SK-N-SH (cell line): Measurements from ENCODE around the gene RIMOC1. TPM values are rescaled to one million over a fixed set of nuclear protein-coding genes. Genes with fewer than 3 reads are reported as not detected.

Experiments used
- CTCF ChIA-PET: fragments of 300-600, 350-600 bp; formaldehyde crosslinking; extraction: SDS; loops from one replicate; lab custom pipeline; 2021; lab: Yijun Ruan, JAX
- POLR2A ChIA-PET: fragments of 350-600 bp; sonication (Branson Sonifier 250); formaldehyde crosslinking; extraction: SDS; loops from one replicate; lab custom pipeline; 2020; ENCODE audit warnings: antibody characterized with exemption, inconsistent platforms; lab: Yijun Ruan, JAX
- DNase-seq: peaks from one replicate; pipeline ENCODE4 v3.0.0; 2012
- H2AFZ ChIP-seq: fragments of 200-600 bp; sonication (generic); 2 replicates; pipeline ENCODE4 v1.8.1; 2016; ENCODE audit warnings: antibody characterized with exemption, mild to moderate bottlenecking, low read depth
- H3F3A ChIP-seq: fragments of 200-600 bp; sonication (generic); replicated peaks from 2 replicates; pipeline ENCODE3; 2016; ENCODE audit warnings: antibody characterized with exemption, mild to moderate bottlenecking; ENCODE audit not compliant: insufficient read depth
- H3K27ac ChIP-seq, 2 experiments: fragments of 200-500 bp in 1 of 2; fragments of 200-600 bp in 1 of 2; sonication (Bioruptor generic) in 1 of 2; sonication (generic), shearing (Covaris generic) in 1 of 2; 2 replicates each; pipeline versions ENCODE4 v1.5.1 to v1.6.1; 2014 to 2016; ENCODE audit warnings: low read depth in 2 of 2, inconsistent platforms in 1 of 2, low read length in 1 of 2, mild to moderate bottlenecking in 1 of 2, mixed read lengths in 1 of 2
- H3K27me3 ChIP-seq: fragments of 200-600 bp; sonication (generic), shearing (Covaris generic); 2 replicates; pipeline ENCODE4 v1.6.1; 2016; ENCODE audit warnings: mixed run types; ENCODE audit not compliant: insufficient read depth
- H3K36me3 ChIP-seq, 2 experiments: fragments of 200-500 bp in 1 of 2; fragments of 200-600 bp in 1 of 2; sonication (Bioruptor generic) in 1 of 2; sonication (generic) in 1 of 2; replicated peaks in 1 of 2; 2 replicates each; pipeline versions ENCODE3 to v1.5.1; 2014 to 2016; ENCODE audit warnings: low read length in 1 of 2, mild to moderate bottlenecking in 1 of 2; ENCODE audit not compliant: insufficient read depth in 2 of 2, control insufficient read depth in 1 of 2
- H3K4me1 ChIP-seq, 2 experiments: fragments of 200-500 bp in 1 of 2; fragments of 200-600 bp in 1 of 2; sonication (Bioruptor generic) in 1 of 2; sonication (generic), shearing (Covaris generic) in 1 of 2; 2 replicates each; pipeline versions ENCODE4 v1.5.1 to v1.6.1; 2014 to 2016; ENCODE audit warnings: low read depth in 1 of 2, low read length in 1 of 2, mixed run types in 1 of 2; ENCODE audit not compliant: insufficient read depth in 2 of 2, control insufficient read depth in 1 of 2
- H3K4me2 ChIP-seq: fragments of 200-600 bp; sonication (generic), shearing (Covaris generic); 2 replicates; pipeline ENCODE4 v1.6.1; 2017; ENCODE audit warnings: mixed run types
- H3K4me3 ChIP-seq, 2 experiments: fragments of 200-500 bp in 1 of 2; fragments of 200-600 bp in 1 of 2; sonication (Bioruptor generic) in 1 of 2; sonication (generic), shearing (Covaris generic) in 1 of 2; 2 replicates each; pipeline versions ENCODE4 v1.5.1 to v1.8.1; 2014 to 2016; ENCODE audit warnings: low read depth in 2 of 2, inconsistent platforms in 1 of 2, low read length in 1 of 2, mild to moderate bottlenecking in 1 of 2, mixed read lengths in 1 of 2, moderate library complexity in 1 of 2
- H3K79me2 ChIP-seq: fragments of 200-600 bp; sonication (generic); 2 replicates; pipeline ENCODE4 v1.8.1; 2017; ENCODE audit warnings: mild to moderate bottlenecking; ENCODE audit not compliant: insufficient read depth
- H3K9ac ChIP-seq: fragments of 200-600 bp; sonication (generic); 2 replicates; pipeline ENCODE4 v1.6.1; 2017; ENCODE audit warnings: mixed run types
- H3K9me2 ChIP-seq: fragments of 200-600 bp; sonication (generic); 2 replicates; pipeline ENCODE4 v1.6.1; 2017; ENCODE audit warnings: mixed run types
- H3K9me3 ChIP-seq: fragments of 200-600 bp; sonication (generic); 2 replicates; pipeline ENCODE4 v1.6.1; 2017; ENCODE audit warnings: mixed run types, mild to moderate bottlenecking, moderate library complexity
- H4K20me1 ChIP-seq: fragments of 200-600 bp; sonication (generic); 2 replicates; pipeline ENCODE4 v1.6.1; 2017; ENCODE audit warnings: mild to moderate bottlenecking, mixed run types; ENCODE audit not compliant: insufficient read depth
- CHD2 ChIP-seq: fragments of 150-350 bp; IDR thresholded peaks from 2 replicates; pipeline ENCODE4 v1.6.1; 2018; ENCODE audit warnings: low read length; ENCODE audit not compliant: partially characterized antibody
- CTCF ChIP-seq: fragments of 200-600 bp; sonication (generic); IDR thresholded peaks from 2 replicates; pipeline ENCODE4 v1.6.1; 2017; ENCODE audit warnings: antibody characterized with exemption, mild to moderate bottlenecking, moderate library complexity
- ELF1 ChIP-seq: IDR thresholded peaks from 2 replicates; pipeline ENCODE4 v1.4.0; 2012
- EP300 ChIP-seq, 2 experiments: IDR thresholded peaks; 2 replicates each; pipeline versions ENCODE4 v1.4.0 to v1.6.1; 2012; ENCODE audit warnings: borderline replicate concordance in 1 of 2, low read depth in 1 of 2, low read length in 1 of 2
- FOXJ3 ChIP-seq: sonication (generic); formaldehyde crosslinking; IDR thresholded peaks from 2 replicates; pipeline ENCODE4 v1.5.1; 2020; ENCODE audit warnings: mild to moderate bottlenecking, missing genetic modification reagents
- IRF3 ChIP-seq: fragments of 150-350 bp; IDR thresholded peaks from 2 replicates; pipeline ENCODE4 v1.6.1; 2016; ENCODE audit warnings: mild to moderate bottlenecking, low read depth, low read length
- JUND ChIP-seq: IDR thresholded peaks from 2 replicates; pipeline ENCODE4 v1.4.0; 2012
- MEF2A ChIP-seq: IDR thresholded peaks from 2 replicates; pipeline ENCODE4 v1.4.0; 2012; ENCODE audit warnings: low read depth, borderline replicate concordance
- NRF1 ChIP-seq: IDR thresholded peaks from 2 replicates; pipeline ENCODE4 v1.6.1; 2012; ENCODE audit warnings: low read depth, mild to moderate bottlenecking, low read length
- PBX3 ChIP-seq: IDR thresholded peaks from 2 replicates; pipeline ENCODE4; 2012
- RCOR1 ChIP-seq: fragments of 150-350 bp; IDR thresholded peaks from 2 replicates; pipeline ENCODE4 v1.6.1; 2017; ENCODE audit warnings: antibody characterized with exemption, low read length
- REST ChIP-seq: IDR thresholded peaks from 2 replicates; pipeline ENCODE4 v1.6.1; 2012; ENCODE audit warnings: mild to moderate bottlenecking, low read depth, low read length, moderate library complexity
- RFX5 ChIP-seq: IDR thresholded peaks from 2 replicates; pipeline ENCODE4 v1.6.1; 2012; ENCODE audit warnings: mild to moderate bottlenecking, improper control_type of control experiment, low read length
- TEAD4 ChIP-seq: IDR thresholded peaks from 2 replicates; pipeline ENCODE4 v1.4.0; 2012; ENCODE audit warnings: mild to moderate bottlenecking, borderline replicate concordance; ENCODE audit not compliant: insufficient read depth
- YY1 ChIP-seq: IDR thresholded peaks from 2 replicates; pipeline ENCODE4 v1.4.0; 2012; ENCODE audit warnings: low read depth, mild to moderate bottlenecking
- WGBS: methylation state at CpG from one replicate; pipeline ENCODE4 v1.1.6; 2017; ENCODE audit warnings: low lambda C conversion rate; 5-methylcytosine and 5-hydroxymethylcytosine counted together
- polyA plus RNA-seq, 3 experiments: library from polyadenylated mRNA; depleted of rRNA; stranded (reverse); fragments of >200 nt; gene quantifications; 2 replicates each; pipeline ENCODE4 v1.2.3, GENCODE V29; 2012

RIMOC1 gene
- polyA plus RNA-seq, 1 of the 3 experiments (the other 2 are of a cell fraction) = 6.5 TPM

GRCh38 chr5:41929035-41929434 lies 24.9 kb downstream of the RIMOC1 start:
- H3K4me2 ChIP-seq = no peak overlapping the region
- H3K9ac ChIP-seq = no peak overlapping the region
- ChIA-PET CTCF (interaction anchor here (1.3 to 2.3 kb wide), 2 partner anchors 9 to 73 kb away, joined by 3 to 8 read pairs; no protein-coding TSS in a partner anchor), POLR2A (no interaction called here)
- no peaks in the 10 kb centered on the region for H3K27me3 ChIP-seq
- H2AFZ ChIP-seq = no peak overlapping the region
- H3K36me3 ChIP-seq = peaks cover 0 to 2% of the 10 kb centered on the region in 2 experiments
- H3F3A ChIP-seq = peaks cover 8% of the 10 kb centered on the region
- no peaks in the 10 kb centered on the region for H3K9me2 ChIP-seq
- H3K4me3 ChIP-seq = no peak overlapping the region
- peaks cover 0 to 8% of the 10 kb centered on the region in 2 experiments; a peak in 1 of 4 replicates for H3K4me1 ChIP-seq
- TF ChIP-seq FOXJ3 (CRISPR knock-in tag) (no peak), REST (no peak), ELF1 (no peak), CTCF (no peak), PBX3 (no peak)
- no peaks in the 10 kb centered on the region for H3K79me2 ChIP-seq
- no peaks in the 10 kb centered on the region for H4K20me1 ChIP-seq
- no peak overlapping the region for H3K27ac ChIP-seq
- DNase-seq = no peak
- H3K9me3 ChIP-seq = no peaks in the 10 kb centered on the region

GRCh38 chr5:41932770-41933169 lies 28.6 kb downstream of the RIMOC1 start:
- H3K9me2 ChIP-seq = no peaks in the 10 kb centered on the region
- H3K9ac ChIP-seq = no peak overlapping the region
- WGBS = 71% methylated on average over 2 of the region's 2 CpGs
- no peaks in the 10 kb centered on the region for H3K79me2 ChIP-seq
- H2AFZ ChIP-seq = no peak overlapping the region
- H3K4me3 ChIP-seq = no peak overlapping the region
- DNase-seq = no peak
- ChIA-PET CTCF (no interaction called here), POLR2A (no interaction called here)
- H3K27ac ChIP-seq = no peak overlapping the region
- H3F3A ChIP-seq = no peaks in the 10 kb centered on the region
- no peaks in the 10 kb centered on the region for H4K20me1 ChIP-seq
- H3K36me3 ChIP-seq = peaks cover 0 to 4% of the 10 kb centered on the region in 2 experiments
- H3K27me3 ChIP-seq = no peaks in the 10 kb centered on the region
- H3K4me2 ChIP-seq = no peak overlapping the region
- TF ChIP-seq CHD2 (no peak), CTCF (no peak), YY1 (no peak), EP300 (IDR thresholded peaks at IDR 0.05; ENCODE audit: borderline replicate concordance in 1 of 2, low read depth in 1 of 2, low read length in 1 of 2) (no peak), NRF1 (no peak), JUND (no peak), IRF3 (no peak), FOXJ3 (CRISPR knock-in tag) (no peak), TEAD4 (no peak), RFX5 (no peak), PBX3 (no peak), RCOR1 (no peak), MEF2A (no peak)
- H3K4me1 ChIP-seq = no peaks in the 10 kb centered on the region
- H3K9me3 ChIP-seq = no peaks in the 10 kb centered on the region
